Panc1 (cell line): ENCODE results near the gene ZNF691. TPM values are rescaled to one million over a fixed set of nuclear protein-coding genes. Genes with fewer than 3 reads are reported as not detected.

ENCODE experiments used
- ATAC-seq: fragments of 200-7000 bp; cut with Tn5 transposase; 2 replicates; pipeline ENCODE4 v1.9.1; 2020; ENCODE audit warnings: mild to moderate bottlenecking, moderate library complexity
- BruUV-seq: library from RNA; stranded (reverse); fragments of 400-500 nt; replicated peaks from 2 replicates; lab custom pipeline; 2021; lab: Mats Ljungman, UMichigan
- CTCF ChIA-PET: fragments of 300-600 bp; sonication (Branson Sonifier 250); formaldehyde crosslinking; loops from one replicate; lab custom pipeline; 2022; ENCODE audit warnings: antibody characterized with exemption; lab: Charles Lee
- POLR2A ChIA-PET: fragments of 300-600 bp; sonication (Branson Sonifier 250); formaldehyde crosslinking; loops from one replicate; lab custom pipeline; 2022; ENCODE audit warnings: antibody characterized with exemption; lab: Charles Lee
- DNase-seq: peaks from one replicate; pipeline ENCODE4 v3.0.0-alpha.2; 2010; ENCODE audit warnings: low read depth, low spot score
- H3K27ac ChIP-seq: 2 replicates; pipeline ENCODE4 v1.5.1; 2011; ENCODE audit warnings: mild to moderate bottlenecking, low read length, inconsistent platforms
- H3K27me3 ChIP-seq: fragments of 200-500 bp; sonication (Bioruptor generic); 2 replicates; pipeline ENCODE4 v1.6.0; 2014; ENCODE audit warnings: low read length, inconsistent platforms; ENCODE audit not compliant: control insufficient read depth, insufficient read depth
- H3K36me3 ChIP-seq: fragments of 200-500 bp; sonication (Bioruptor generic); 2 replicates; pipeline ENCODE4 v1.5.1; 2014; ENCODE audit warnings: inconsistent platforms, mild to moderate bottlenecking, low read length, moderate library complexity; ENCODE audit not compliant: control insufficient read depth, insufficient read depth
- H3K4me1 ChIP-seq: 2 replicates; pipeline ENCODE4 v1.5.1; 2011; ENCODE audit warnings: inconsistent platforms, mild to moderate bottlenecking, low read length, moderate library complexity; ENCODE audit not compliant: control insufficient read depth, insufficient read depth
- H3K4me3 ChIP-seq, 2 experiments: 2 replicates each; pipeline ENCODE4 v1.5.1; 2011 to 2012; ENCODE audit warnings: low read depth in 2 of 2, low read length in 2 of 2, mild to moderate bottlenecking in 2 of 2, inconsistent platforms in 1 of 2, moderate library complexity in 1 of 2
- H3K9me3 ChIP-seq: fragments of 200-500 bp; sonication (Bioruptor generic); 2 replicates; pipeline ENCODE4 v1.5.1; 2014; ENCODE audit warnings: low read depth, mild to moderate bottlenecking, inconsistent platforms, low read length, moderate library complexity; ENCODE audit not compliant: control insufficient read depth, insufficient read depth
- POLR2AphosphoS5 ChIP-seq: IDR thresholded peaks from 2 replicates; pipeline ENCODE4 v1.6.1; 2012; ENCODE audit warnings: mild to moderate bottlenecking, low read depth, low read length, moderate library complexity
- SIN3A ChIP-seq: IDR thresholded peaks from 2 replicates; pipeline ENCODE4 v1.6.1; 2012; ENCODE audit warnings: low read depth, mild to moderate bottlenecking, low read length, moderate library complexity, borderline replicate concordance; ENCODE audit not compliant: insufficient read depth
- TCF7L2 ChIP-seq: IDR thresholded peaks from 2 replicates; pipeline ENCODE4 v1.6.1; 2011; ENCODE audit warnings: mild to moderate bottlenecking, low read depth, low read length, inconsistent platforms
- in situ Hi-C: cut with HindIII; loops from 2 replicates; pipeline ENCODE4 v1.10.0; 2016; ENCODE audit warnings: low sequenced_read_pairs, low pct_unique_long_range_greater_than_20kb
- intact Hi-C: fragments of 100-400 bp; cut with micrococcal nuclease; formaldehyde crosslinking; loops from one replicate; pipeline ENCODE4 v1.10.0; 2022; ENCODE audit not compliant: unreplicated experiment
- total RNA-seq: library from RNA; stranded (reverse); gene quantifications from one replicate; pipeline ENCODE4 v1.2.1, GENCODE V29; 2021; ENCODE audit not compliant: unreplicated experiment
- TF ChIP-seq, protein P1 (sequence below), 2 experiments: IDR thresholded peaks; 2 replicates each; pipeline ENCODE4 v1.6.1; 2011 to 2012; ENCODE audit warnings: low read depth in 2 of 2, control low read depth in 1 of 2, low read length in 1 of 2, mild to moderate bottlenecking in 1 of 2, moderate library complexity in 1 of 2; ENCODE audit not compliant: insufficient read depth in 1 of 2
- TF ChIP-seq, protein P2 (sequence below): fragments of 450-650 bp; IDR thresholded peaks from 2 replicates; pipeline ENCODE4 v1.5.1; 2017; ENCODE audit warnings: mild to moderate bottlenecking

ZNF691 gene
- total RNA-seq, 1 experiment from 2014 or later, result 9.9 TPM

DNA sequence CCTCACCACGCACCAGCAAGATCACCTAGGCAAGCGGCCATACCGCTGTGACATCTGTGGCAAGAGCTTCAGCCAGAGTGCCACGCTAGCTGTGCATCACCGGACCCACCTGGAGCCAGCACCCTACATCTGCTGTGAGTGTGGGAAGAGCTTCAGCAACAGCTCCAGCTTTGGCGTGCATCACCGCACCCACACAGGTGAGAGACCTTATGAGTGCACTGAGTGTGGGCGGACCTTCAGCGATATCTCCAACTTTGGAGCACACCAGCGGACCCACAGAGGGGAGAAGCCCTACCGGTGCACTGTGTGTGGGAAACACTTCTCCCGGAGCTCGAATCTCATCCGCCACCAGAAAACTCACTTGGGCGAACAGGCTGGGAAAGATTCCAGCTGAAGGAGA, 5.0 kb downstream of the ZNF691 start:
- POLR2A ChIA-PET, result no interaction called here
- CTCF ChIA-PET, result no interaction called here

DNA sequence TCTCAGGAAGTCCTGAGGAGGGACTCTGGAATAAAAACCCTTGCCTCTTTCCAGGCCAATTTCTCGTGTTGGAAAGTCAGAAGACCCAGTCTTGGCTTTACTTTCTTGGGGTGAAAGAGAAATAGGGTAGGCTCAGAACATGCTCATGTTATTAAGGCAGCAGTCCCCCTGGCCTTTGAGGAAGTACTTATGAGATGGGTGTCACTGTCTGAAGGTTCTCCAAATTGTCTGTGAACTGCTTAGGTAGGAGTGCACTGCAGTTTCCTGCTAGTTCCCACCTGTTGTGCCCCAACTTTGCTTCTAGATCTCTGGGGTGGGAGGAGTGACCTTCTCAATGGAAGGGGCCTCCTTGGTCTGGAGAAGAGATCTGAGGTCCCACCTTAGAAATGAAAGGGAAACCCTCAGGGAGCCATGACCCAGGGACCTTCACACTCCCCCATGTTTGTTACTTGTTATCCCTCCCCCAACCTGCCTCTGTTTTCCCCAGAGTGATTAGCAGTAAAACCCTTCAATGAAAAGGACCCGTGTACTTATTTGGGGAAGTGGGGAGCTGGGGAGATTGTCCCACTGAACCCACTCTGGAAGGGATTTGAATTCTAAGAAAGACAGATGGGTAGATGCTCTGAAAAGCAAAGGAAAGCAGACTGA, 5.7 kb downstream of the ZNF691 start:
- no TSS peak for BruUV-seq
- ChIA-PET CTCF (no interaction called here), POLR2A (no interaction called here)
- TF ChIP-seq POLR2AphosphoS5, result no peak
- TF ChIP-seq SIN3A, result no peak
- no peak for TF ChIP-seq TCF7L2
- TF ChIP-seq, protein P1, sequence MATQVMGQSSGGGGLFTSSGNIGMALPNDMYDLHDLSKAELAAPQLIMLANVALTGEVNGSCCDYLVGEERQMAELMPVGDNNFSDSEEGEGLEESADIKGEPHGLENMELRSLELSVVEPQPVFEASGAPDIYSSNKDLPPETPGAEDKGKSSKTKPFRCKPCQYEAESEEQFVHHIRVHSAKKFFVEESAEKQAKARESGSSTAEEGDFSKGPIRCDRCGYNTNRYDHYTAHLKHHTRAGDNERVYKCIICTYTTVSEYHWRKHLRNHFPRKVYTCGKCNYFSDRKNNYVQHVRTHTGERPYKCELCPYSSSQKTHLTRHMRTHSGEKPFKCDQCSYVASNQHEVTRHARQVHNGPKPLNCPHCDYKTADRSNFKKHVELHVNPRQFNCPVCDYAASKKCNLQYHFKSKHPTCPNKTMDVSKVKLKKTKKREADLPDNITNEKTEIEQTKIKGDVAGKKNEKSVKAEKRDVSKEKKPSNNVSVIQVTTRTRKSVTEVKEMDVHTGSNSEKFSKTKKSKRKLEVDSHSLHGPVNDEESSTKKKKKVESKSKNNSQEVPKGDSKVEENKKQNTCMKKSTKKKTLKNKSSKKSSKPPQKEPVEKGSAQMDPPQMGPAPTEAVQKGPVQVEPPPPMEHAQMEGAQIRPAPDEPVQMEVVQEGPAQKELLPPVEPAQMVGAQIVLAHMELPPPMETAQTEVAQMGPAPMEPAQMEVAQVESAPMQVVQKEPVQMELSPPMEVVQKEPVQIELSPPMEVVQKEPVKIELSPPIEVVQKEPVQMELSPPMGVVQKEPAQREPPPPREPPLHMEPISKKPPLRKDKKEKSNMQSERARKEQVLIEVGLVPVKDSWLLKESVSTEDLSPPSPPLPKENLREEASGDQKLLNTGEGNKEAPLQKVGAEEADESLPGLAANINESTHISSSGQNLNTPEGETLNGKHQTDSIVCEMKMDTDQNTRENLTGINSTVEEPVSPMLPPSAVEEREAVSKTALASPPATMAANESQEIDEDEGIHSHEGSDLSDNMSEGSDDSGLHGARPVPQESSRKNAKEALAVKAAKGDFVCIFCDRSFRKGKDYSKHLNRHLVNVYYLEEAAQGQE (IDR thresholded peaks at IDR 0.05; ENCODE audit: insufficient read depth in 1 of 2, low read depth in 2 of 2, low read length in 1 of 2), result no peak
- TF ChIP-seq, protein P2, sequence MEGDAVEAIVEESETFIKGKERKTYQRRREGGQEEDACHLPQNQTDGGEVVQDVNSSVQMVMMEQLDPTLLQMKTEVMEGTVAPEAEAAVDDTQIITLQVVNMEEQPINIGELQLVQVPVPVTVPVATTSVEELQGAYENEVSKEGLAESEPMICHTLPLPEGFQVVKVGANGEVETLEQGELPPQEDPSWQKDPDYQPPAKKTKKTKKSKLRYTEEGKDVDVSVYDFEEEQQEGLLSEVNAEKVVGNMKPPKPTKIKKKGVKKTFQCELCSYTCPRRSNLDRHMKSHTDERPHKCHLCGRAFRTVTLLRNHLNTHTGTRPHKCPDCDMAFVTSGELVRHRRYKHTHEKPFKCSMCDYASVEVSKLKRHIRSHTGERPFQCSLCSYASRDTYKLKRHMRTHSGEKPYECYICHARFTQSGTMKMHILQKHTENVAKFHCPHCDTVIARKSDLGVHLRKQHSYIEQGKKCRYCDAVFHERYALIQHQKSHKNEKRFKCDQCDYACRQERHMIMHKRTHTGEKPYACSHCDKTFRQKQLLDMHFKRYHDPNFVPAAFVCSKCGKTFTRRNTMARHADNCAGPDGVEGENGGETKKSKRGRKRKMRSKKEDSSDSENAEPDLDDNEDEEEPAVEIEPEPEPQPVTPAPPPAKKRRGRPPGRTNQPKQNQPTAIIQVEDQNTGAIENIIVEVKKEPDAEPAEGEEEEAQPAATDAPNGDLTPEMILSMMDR, result no peak
- no peaks in the 10 kb centered on the region; the same call in 1 of the 2 replicates for H3K4me1 ChIP-seq
- intact Hi-C loops (no loop called here), in situ Hi-C loops (no loop called here)
- no peak overlapping the region for H3K27ac ChIP-seq
- DNase-seq (no peak), ATAC-seq (no peak)
- H3K9me3 ChIP-seq, result peaks cover 16% of the 10 kb centered on the region
- no peaks in the 10 kb centered on the region for H3K27me3 ChIP-seq
- no peaks in the 10 kb centered on the region for H3K36me3 ChIP-seq
- no peak overlapping the region for H3K4me3 ChIP-seq

More for the DNA sequence above, 5.0 kb downstream of the ZNF691 start:
- Histone ChIP-seq H3K36me3 (no peaks in the 10 kb centered on the region), H3K4me1 (no peaks in the 10 kb centered on the region; the same call in 1 of the 2 replicates), H3K9me3 (peaks cover 16% of the 10 kb centered on the region), H3K27me3 (no peaks in the 10 kb centered on the region), H3K27ac (no peak overlapping the region), H3K4me3 (no peak overlapping the region)
- in situ Hi-C loops (no loop called here), intact Hi-C loops (no loop called here)
- ATAC-seq (no peak), DNase-seq (no peak)
- no TSS peak for BruUV-seq
- TF ChIP-seq, protein P1 (IDR thresholded peaks at IDR 0.05; ENCODE audit: insufficient read depth in 1 of 2, low read depth in 2 of 2, low read length in 1 of 2), result no peak
- no peak for TF ChIP-seq TCF7L2
- TF ChIP-seq, protein P2, result no peak
